Stomach (tissue), 9 donors: ENCODE measurements around the gene EHD1. TPM values are rescaled to one million over a fixed set of nuclear protein-coding genes. Genes with fewer than 3 reads are reported as not detected.
A peak's percentile ranks its signal among the peaks of the same experiment; 100 is the strongest.

Experiments
- DNase-seq, 2 donors: peaks; one replicate each; pipeline versions ENCODE4 v3.0.0 to v3.0.0-alpha.2; 2013 to 2019
- H3K27ac ChIP-seq, 5 donors: fragments of 200-600 bp in 4 of 5; sonication (generic) in 4 of 5; one replicate each; pipeline ENCODE4 v1.5.1; 2013 to 2019; ENCODE audit warnings: mild to moderate bottlenecking in 1 of 5, moderate library complexity in 1 of 5
- H3K27me3 ChIP-seq, 3 donors: fragments of 200-600 bp; sonication (generic); one replicate each; pipeline ENCODE4 v1.5.1; 2017 to 2019; ENCODE audit warnings: mixed run types in 1 of 3
- H3K36me3 ChIP-seq, 4 donors: fragments of 200-600 bp; sonication (generic); 1 replicate in 3 of 4; 2 replicates in 1 of 4; pipeline ENCODE4 v1.5.1; 2016 to 2019
- H3K4me1 ChIP-seq, 4 donors: fragments of 200-600 bp; sonication (generic); one replicate each; pipeline ENCODE4 v1.5.1; 2016 to 2019
- H3K4me3 ChIP-seq, 4 donors: fragments of 200-600 bp; sonication (generic) in 3 of 4; one replicate each; pipeline ENCODE4 v1.5.1; 2016 to 2019; ENCODE audit warnings: mild to moderate bottlenecking in 1 of 4
- H3K9me3 ChIP-seq, 4 donors: fragments of 200-600 bp; sonication (generic); one replicate each; pipeline ENCODE4 v1.5.1; 2016 to 2019
- EP300 ChIP-seq: sonication (generic); formaldehyde crosslinking; IDR thresholded peaks from one replicate; pipeline ENCODE4 v1.6.1; 2017; ENCODE audit warnings: antibody characterized with exemption
- POLR2A ChIP-seq, 4 donors: fragments of 450-650 bp; IDR thresholded peaks; one replicate each; pipeline ENCODE4 v1.6.1; 2016; ENCODE audit warnings: antibody characterized with exemption in 4 of 4, control low read depth in 2 of 4, mild to moderate bottlenecking in 1 of 4, moderate library complexity in 1 of 4
- POLR2AphosphoS5 ChIP-seq, 3 donors: sonication (generic); formaldehyde crosslinking; IDR thresholded peaks; one replicate each; pipeline ENCODE4 v1.6.1; 2016; ENCODE audit warnings: antibody characterized with exemption in 3 of 3
- WGBS, 5 donors: extraction: QIAGEN DNeasy Blood & Tissue Kit in 3 of 5; methylation state at CpG; one replicate each; pipeline versions ENCODE4 v1.1.5 to v1.1.7; 2013 to 2018; 5-methylcytosine and 5-hydroxymethylcytosine counted together
- intact Hi-C: fragments of 100-400 bp; cut with DNase I; formaldehyde crosslinking; loops from one replicate; pipeline ENCODE4 v1.15.1; 2023; ENCODE audit warnings: low total_unique reads
- polyA plus RNA-seq, 3 donors: library from polyadenylated mRNA; stranded (reverse); fragments of 200-250 nt; gene quantifications; one replicate each; pipeline ENCODE4 v1.2.3, GENCODE V29; 2013
- total RNA-seq, 5 donors: library from RNA; depleted of rRNA; stranded (reverse); fragments of >200 nt; gene quantifications; one replicate each; pipeline versions ENCODE4 v1.1.0 to v1.2.3, GENCODE V29; 2014 to 2016
- TF ChIP-seq, protein P1 (sequence below), 7 experiments: fragments of 450-650 bp in 4 of 7; fragments of 200-600 bp in 3 of 7; sonication (generic) in 3 of 7; IDR thresholded peaks; one replicate each; pipeline ENCODE4 v1.5.1; 2016 to 2019; ENCODE audit warnings: antibody characterized with exemption in 7 of 7, control low read depth in 2 of 7, mild to moderate bottlenecking in 1 of 7
- donor health status: healthy with polysubstance abuse.
- donor health status: Bipolar disorder and iron deficiency.
- donor health status: healthy.

The EHD1 gene
- total and polyA plus RNA-seq, 8 donors: 17.9 to 160 (median 37.5) TPM

DNA sequence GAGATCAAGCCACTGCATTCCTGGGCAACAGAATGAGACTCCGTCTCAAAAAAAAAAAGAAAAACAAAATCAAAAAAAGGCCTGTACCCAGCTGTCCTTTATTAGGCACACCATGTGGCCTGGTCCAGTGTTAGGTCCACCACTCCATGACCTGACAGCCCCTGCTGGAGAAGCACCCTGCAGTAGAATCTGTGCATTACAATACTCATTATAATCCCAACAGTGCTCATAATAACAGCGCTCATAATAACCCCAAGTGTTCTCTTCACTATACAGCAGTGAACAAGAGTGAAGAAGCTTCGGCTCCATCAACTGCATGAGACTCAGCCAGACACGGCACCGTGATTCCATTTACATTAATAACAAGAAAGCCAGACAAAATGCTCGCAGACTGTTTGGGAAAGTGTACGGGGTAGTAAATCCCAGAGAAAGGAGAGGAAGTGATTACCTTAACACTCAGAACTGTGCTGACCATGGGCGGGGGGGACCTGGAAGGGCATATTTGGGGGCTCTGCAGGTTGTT, 8.9 kb upstream of the EHD1 start:
- 57 to 69% (median 67%) methylated on average over 8 of the region's 8 CpGs for WGBS, 5 donors
- TF ChIP-seq EP300: no peak
- TF ChIP-seq, protein P1, sequence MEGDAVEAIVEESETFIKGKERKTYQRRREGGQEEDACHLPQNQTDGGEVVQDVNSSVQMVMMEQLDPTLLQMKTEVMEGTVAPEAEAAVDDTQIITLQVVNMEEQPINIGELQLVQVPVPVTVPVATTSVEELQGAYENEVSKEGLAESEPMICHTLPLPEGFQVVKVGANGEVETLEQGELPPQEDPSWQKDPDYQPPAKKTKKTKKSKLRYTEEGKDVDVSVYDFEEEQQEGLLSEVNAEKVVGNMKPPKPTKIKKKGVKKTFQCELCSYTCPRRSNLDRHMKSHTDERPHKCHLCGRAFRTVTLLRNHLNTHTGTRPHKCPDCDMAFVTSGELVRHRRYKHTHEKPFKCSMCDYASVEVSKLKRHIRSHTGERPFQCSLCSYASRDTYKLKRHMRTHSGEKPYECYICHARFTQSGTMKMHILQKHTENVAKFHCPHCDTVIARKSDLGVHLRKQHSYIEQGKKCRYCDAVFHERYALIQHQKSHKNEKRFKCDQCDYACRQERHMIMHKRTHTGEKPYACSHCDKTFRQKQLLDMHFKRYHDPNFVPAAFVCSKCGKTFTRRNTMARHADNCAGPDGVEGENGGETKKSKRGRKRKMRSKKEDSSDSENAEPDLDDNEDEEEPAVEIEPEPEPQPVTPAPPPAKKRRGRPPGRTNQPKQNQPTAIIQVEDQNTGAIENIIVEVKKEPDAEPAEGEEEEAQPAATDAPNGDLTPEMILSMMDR (IDR thresholded peaks at IDR 0.05): no peak
- TF ChIP-seq POLR2AphosphoS5 (IDR thresholded peaks at IDR 0.05): no peak
- no peak for TF ChIP-seq POLR2A (IDR thresholded peaks at IDR 0.05)
- Histone ChIP-seq H3K4me3 (peak overlapping the region in 3 of 4 donors; percentile 16 to 31 (median 27)), H3K27me3 (no peaks in the 10 kb centered on the region), H3K27ac (peak overlapping the region; percentile 80 to 94 (median 86)), H3K4me1 (peaks cover 26 to 51% (median 46%) of the 10 kb centered on the region in 4 donors), H3K9me3 (no peaks in the 10 kb centered on the region), H3K36me3 (no peaks in the 10 kb centered on the region)
- intact Hi-C loops: no loop called here
- DNase-seq: no peak

DNA sequence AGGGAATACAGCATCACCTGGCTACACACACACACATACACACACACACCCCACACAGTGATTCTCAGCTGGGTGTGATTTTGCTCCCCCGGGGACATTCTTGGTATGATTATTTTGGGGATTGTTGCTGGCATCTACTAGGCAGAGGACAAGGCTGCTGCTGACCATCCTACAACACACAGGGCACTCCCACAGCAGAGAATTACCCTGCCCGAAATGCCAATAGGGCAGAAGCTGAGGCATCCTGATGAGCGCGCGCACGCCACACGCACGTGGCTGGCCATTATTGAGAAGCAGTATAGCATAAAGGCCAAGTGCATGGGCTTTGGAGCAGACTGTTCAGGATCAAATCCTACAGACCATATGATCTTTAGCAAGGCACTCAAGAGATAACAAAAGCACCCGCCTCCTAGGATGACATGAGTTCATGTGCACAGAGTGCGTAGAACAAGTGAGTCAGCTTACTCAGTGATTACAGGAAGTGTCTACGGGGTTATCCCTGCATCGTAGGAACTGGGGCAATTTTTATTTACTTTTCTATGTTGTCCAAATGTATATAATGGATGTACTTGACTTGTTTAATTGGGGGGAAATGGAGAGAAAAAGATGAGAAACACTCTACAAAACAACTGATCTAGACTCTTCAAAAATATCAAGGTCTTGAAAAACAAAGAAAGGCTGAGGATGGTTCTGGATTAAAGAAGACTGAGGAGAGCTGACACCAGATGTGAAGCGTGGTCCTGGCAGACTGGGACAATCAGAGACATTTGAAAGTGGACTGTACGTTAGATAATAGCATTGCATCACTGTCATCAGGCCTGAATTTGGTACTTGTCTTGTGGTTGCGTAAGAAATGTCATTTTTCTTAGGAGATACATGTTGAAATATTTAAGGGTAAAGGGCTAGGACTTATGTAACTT, 7.2 kb upstream of the EHD1 start:
- TF ChIP-seq POLR2AphosphoS5 (IDR thresholded peaks at IDR 0.05): peak in 1 of 3 donors; percentile 53
- TF ChIP-seq, protein P1 (IDR thresholded peaks at IDR 0.05): no peak
- peak in 1 of 2 donors; percentile 67 for DNase-seq
- H3K4me1 ChIP-seq: peaks cover 26 to 59% (median 48%) of the 10 kb centered on the region in 4 donors
- no peak overlapping the region for H3K4me3 ChIP-seq
- no peaks in the 10 kb centered on the region for H3K9me3 ChIP-seq
- 67 to 75% (median 70%) methylated on average over 11 to 15 of the region's 15 CpGs for WGBS, 5 donors
- intact Hi-C loops: no loop called here
- H3K27me3 ChIP-seq: no peaks in the 10 kb centered on the region
- peak overlapping the region in 4 of 5 donors; percentile 32 to 68 (median 47) for H3K27ac ChIP-seq
- H3K36me3 ChIP-seq: no peaks in the 10 kb centered on the region

DNA sequence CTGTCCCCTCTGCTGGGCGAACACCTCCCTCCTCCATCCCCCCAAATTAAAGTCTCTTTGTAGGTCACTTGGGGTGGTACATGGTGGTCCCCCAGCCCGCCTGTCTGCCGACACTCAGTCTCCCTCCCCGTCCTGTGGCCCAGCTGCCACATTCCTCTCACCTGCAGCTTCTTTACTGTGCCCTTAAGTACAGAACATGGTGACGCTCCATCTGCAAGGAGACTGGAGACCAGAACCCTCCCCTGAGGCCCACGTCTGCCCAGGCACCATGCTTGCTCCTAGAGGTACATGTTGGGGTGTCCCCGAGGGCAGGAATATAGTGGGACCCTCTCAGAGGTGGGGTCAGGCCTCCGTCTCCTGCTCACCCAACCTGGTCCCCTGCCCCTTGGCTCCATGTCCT, 5.6 kb upstream of the EHD1 start:
- Histone ChIP-seq H3K9me3 (no peaks in the 10 kb centered on the region), H3K4me1 (peaks cover 22 to 64% (median 47%) of the 10 kb centered on the region in 4 donors), H3K27ac (no peak overlapping the region), H3K4me3 (no peak overlapping the region), H3K36me3 (no peaks in the 10 kb centered on the region), H3K27me3 (no peaks in the 10 kb centered on the region)
- intact Hi-C loops: no loop called here
- DNase-seq: no peak
- 87 to 95% (median 91%) methylated on average over 8 of the region's 8 CpGs for WGBS, 5 donors
- no peak for TF ChIP-seq EP300
- TF ChIP-seq POLR2AphosphoS5 (IDR thresholded peaks at IDR 0.05): no peak
- TF ChIP-seq, protein P1 (IDR thresholded peaks at IDR 0.05): no peak
- TF ChIP-seq POLR2A (IDR thresholded peaks at IDR 0.05): no peak

DNA sequence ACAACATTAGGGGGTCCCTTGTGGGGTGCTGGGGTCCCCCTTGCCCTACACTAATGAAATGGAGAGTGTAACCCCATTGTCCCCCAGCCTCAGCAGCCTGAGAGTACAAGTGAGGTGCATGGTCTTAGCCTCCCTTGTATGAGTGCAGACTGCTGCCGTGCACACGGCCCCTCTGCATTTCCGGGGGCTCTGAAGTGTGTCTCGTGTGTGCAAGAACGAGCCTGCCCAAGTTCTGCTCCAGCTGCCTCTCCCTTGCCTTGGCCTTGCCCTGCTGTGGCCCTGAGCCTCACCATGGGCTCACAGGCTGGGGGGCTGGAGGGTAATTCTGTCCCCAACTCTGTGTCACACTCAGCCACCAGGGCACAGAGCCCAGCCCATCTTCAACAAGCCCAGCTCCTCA, 5.2 kb upstream of the EHD1 start:
- H3K4me1 ChIP-seq: peaks cover 19 to 60% (median 46%) of the 10 kb centered on the region in 4 donors
- no peaks in the 10 kb centered on the region for H3K36me3 ChIP-seq
- no peak overlapping the region for H3K27ac ChIP-seq
- DNase-seq: no peak
- 86 to 96% (median 90%) methylated on average over 5 of the region's 5 CpGs for WGBS, 5 donors
- H3K4me3 ChIP-seq: no peak overlapping the region
- H3K9me3 ChIP-seq: no peaks in the 10 kb centered on the region
- TF ChIP-seq POLR2A (IDR thresholded peaks at IDR 0.05): no peak
- TF ChIP-seq, protein P1 (IDR thresholded peaks at IDR 0.05): no peak
- no peak for TF ChIP-seq POLR2AphosphoS5 (IDR thresholded peaks at IDR 0.05)
- TF ChIP-seq EP300: no peak
- intact Hi-C loops: no loop called here
- H3K27me3 ChIP-seq: no peaks in the 10 kb centered on the region
